GM23248 (cell line): ENCODE results near the gene RPS5. TPM values are rescaled to one million over a fixed set of nuclear protein-coding genes. Genes with fewer than 3 reads are reported as not detected.

Experiments
- DNase-seq: peaks from one replicate; pipeline ENCODE4 v3.0.0-alpha.2; 2015
- H2AFZ ChIP-seq: fragments of 200-600 bp; sonication (generic); 2 replicates; pipeline ENCODE4 v1.6.1; 2016; ENCODE audit warnings: antibody characterized with exemption
- H3F3A ChIP-seq: fragments of 200-600 bp; sonication (generic); 2 replicates; pipeline ENCODE4 v1.6.1; 2016; ENCODE audit warnings: mild to moderate bottlenecking, antibody characterized with exemption, mixed run types; ENCODE audit not compliant: insufficient read depth
- H3K27ac ChIP-seq: fragments of 200-600 bp; sonication (generic); 2 replicates; pipeline ENCODE4 v1.5.1; 2016; ENCODE audit warnings: mild to moderate bottlenecking
- H3K27me3 ChIP-seq: fragments of 200-600 bp; sonication (generic); replicated peaks from 2 replicates; pipeline ENCODE4 v1.6.1; 2016; ENCODE audit warnings: mild to moderate bottlenecking; ENCODE audit not compliant: insufficient read depth
- H3K36me3 ChIP-seq: fragments of 200-600 bp; sonication (generic); 2 replicates; pipeline ENCODE4 v1.6.1; 2016; ENCODE audit warnings: low read depth, mild to moderate bottlenecking
- H3K4me1 ChIP-seq: fragments of 200-600 bp; sonication (generic); 2 replicates; pipeline ENCODE4 v1.6.1; 2016; ENCODE audit warnings: mild to moderate bottlenecking; ENCODE audit not compliant: insufficient read depth
- H3K4me2 ChIP-seq: fragments of 200-600 bp; sonication (generic); one replicate; pipeline ENCODE4 v1.6.1; 2016; ENCODE audit warnings: mild to moderate bottlenecking; ENCODE audit not compliant: unreplicated experiment
- H3K4me3 ChIP-seq: fragments of 200-600 bp; sonication (generic); 2 replicates; pipeline ENCODE4 v1.5.1; 2016; ENCODE audit warnings: mild to moderate bottlenecking
- H3K79me2 ChIP-seq: fragments of 200-600 bp; sonication (generic); 2 replicates; pipeline ENCODE4 v1.6.1; 2016; ENCODE audit warnings: mild to moderate bottlenecking; ENCODE audit not compliant: insufficient read depth
- H3K9ac ChIP-seq: fragments of 200-600 bp; sonication (generic); 2 replicates; pipeline ENCODE4 v1.6.1; 2016; ENCODE audit warnings: mild to moderate bottlenecking
- H3K9me2 ChIP-seq: fragments of 200-600 bp; sonication (generic); 2 replicates; pipeline ENCODE4 v1.6.1; 2016; ENCODE audit warnings: mixed run types, mild to moderate bottlenecking, moderate library complexity; ENCODE audit not compliant: insufficient read depth
- H3K9me3 ChIP-seq: fragments of 200-600 bp; sonication (generic); one replicate; pipeline ENCODE4 v1.6.1; 2017; ENCODE audit warnings: low read depth
- H4K20me1 ChIP-seq: fragments of 200-600 bp; sonication (generic); 2 replicates; pipeline ENCODE4 v1.6.0; 2016; ENCODE audit not compliant: insufficient read depth
- EZH2 ChIP-seq: fragments of 200-600 bp; sonication (generic); IDR thresholded peaks from 2 replicates; pipeline ENCODE4 v1.6.1; 2018; ENCODE audit warnings: antibody characterized with exemption, mild to moderate bottlenecking; ENCODE audit not compliant: insufficient read depth, poor library complexity, severe bottlenecking
- EZH2phosphoT487 ChIP-seq: fragments of 200-600 bp; sonication (generic); IDR thresholded peaks from 2 replicates; pipeline ENCODE4 v1.6.1; 2018; ENCODE audit warnings: antibody characterized with exemption, moderate library complexity, mild to moderate bottlenecking, low read depth; ENCODE audit not compliant: insufficient read depth
- whole genome bisulfite sequencing, 2 experiments: methylation state at CpG; one replicate each; pipeline ENCODE4 v1.1.6; 2015 to 2017; ENCODE audit warnings: low lambda C conversion rate in 2 of 2, low coverage in 1 of 2; ENCODE audit errors: missing lambda C conversion rate in 2 of 2; 5-methylcytosine and 5-hydroxymethylcytosine counted together
- in situ Hi-C: fragments of 300-500 bp; cut with MboI; formaldehyde crosslinking; loops from 2 replicates; pipeline ENCODE4 v1.15.0; 2020
- polyA plus RNA-seq: library from polyadenylated mRNA; unstranded; fragments of >200 nt; fragmentation: Nextera tagmentation; extraction: Ambion mirVana; gene quantifications from 2 replicates; pipeline ENCODE4 v1.2.1, GENCODE V29; 2016
- total RNA-seq: library from RNA; depleted of rRNA; stranded (reverse); fragments of >200 nt; shearing (Covaris generic); gene quantifications from 2 replicates; pipeline ENCODE4 v1.2.3, GENCODE V29; 2014

Gene RPS5
- total and polyA plus RNA-seq, 2 experiments from 2014 or later: 561 to 1,366 TPM

DNA sequence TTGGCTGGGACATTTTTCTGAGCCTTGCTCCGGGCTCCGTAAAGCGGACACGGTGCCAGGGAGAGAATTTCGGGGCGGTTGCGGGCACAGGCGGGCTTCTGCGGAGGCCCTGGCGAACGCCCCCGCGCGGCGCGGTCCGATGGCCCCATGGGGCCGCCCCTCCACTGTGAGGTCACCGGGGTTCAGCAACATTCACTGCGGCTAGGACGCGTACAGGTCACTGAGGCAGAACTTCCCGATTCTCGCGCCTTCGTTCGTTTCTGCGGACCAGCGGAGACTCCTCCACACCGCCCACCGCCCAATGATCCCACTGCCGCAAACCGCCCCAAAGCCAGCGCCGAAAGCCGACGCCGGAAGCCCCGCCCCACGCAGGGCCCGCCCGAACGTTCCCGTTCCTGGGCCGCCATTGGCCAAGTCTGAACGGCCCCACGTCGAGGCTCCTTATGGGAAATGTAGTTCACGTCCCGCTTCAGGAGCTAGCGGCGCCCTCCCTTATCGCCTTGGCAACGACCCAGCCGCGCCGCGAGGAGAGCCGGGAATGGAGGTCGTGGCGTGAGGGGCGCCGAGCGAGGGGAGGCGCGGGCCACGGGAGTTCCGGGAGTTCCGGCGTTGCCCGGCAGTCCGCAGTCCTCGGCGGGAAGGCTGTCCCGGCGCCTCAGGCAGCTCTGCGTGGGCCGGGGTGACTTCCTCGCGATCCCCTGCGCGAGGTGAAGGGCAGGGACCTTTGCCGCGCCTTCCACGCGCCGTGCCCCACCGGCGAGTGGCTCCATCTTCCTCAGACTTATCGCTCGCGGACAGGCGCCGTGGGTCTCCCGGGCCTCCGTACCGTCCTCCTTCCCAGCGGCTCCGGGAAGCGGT is 21.3 kb downstream of the RPS5 start, which contains the start of gene ZNF584:
Gene ZNF584, plus strand, starts transcription at position 498 of the 858 bp plus-strand sequence. CDS start 499 bp downstream, outside the sequence.
- Histone ChIP-seq H3K4me2 (peak within 1 kb of the TSS; percentile 93), H3K36me3 (no peaks in the 10 kb centered on the region), H3K79me2 (peaks cover 61% of the 10 kb centered on the region), H3F3A (no peaks in the 10 kb centered on the region), H3K4me1 (0 out of 2 replicates have a peak, but pooled peaks cover 11% of the 10 kb centered on the region), H3K4me3 (peak within 1 kb of the TSS; percentile 91), H3K9ac (peak within 1 kb of the TSS; percentile 92), H3K27ac (peak within 1 kb of the TSS; percentile 59), H3K9me2 (no peaks in the 10 kb centered on the region), H2AFZ (peak within 1 kb of the TSS; percentile 84), H3K9me3 (no peaks in the 10 kb centered on the region), H3K27me3 (no peaks in the 10 kb centered on the region), H4K20me1 (no peaks in the 10 kb centered on the region)
- in situ Hi-C loops: no loop called here
- TF ChIP-seq EZH2phosphoT487 (no peak), EZH2 (no peak)
- peak; percentile 97 for DNase-seq
- WGBS, 2 experiments: 0 to 1% methylated on average over 72 to 95 of the region's 100 CpGs

DNA sequence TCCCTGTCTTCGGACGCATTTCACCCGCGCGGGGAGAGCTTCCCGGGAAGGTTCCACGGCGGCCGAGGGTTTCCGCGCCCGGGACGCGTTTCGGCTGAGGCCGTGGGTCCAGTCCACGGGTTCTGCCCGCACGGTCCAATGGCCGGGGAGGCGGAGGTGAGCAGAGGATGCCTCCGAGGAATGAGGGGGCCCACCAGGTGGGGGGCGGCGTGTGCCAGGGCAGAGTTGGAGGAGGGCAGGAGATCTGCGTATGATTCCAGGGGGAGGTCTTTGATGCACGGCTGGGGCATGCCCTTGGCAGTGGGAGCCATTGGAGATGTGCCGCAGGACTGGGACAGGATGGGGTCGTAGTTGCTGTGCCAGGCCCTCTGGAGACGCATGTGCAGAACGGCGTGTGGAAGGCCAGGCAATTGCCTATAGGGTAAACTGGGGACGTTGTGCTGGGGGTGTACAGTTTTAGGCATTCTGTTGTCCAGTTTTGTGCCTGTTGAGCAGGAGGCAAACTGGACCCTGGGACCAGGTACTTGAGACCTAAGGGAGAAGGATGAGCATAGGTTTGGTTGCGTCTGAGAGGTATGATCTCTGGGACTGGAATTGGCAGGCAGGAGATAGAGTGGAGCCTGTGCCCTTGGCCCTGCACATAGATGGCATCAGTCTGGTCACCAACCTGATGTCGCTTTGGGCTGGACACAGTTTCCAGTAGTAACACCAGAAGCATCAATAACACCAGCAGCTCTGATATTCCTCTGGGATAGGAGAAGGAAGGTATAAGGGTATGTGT is 22.1 kb downstream of the RPS5 start:
- H3K9me2 ChIP-seq: no peaks in the 10 kb centered on the region
- H3F3A ChIP-seq: no peaks in the 10 kb centered on the region
- no peaks in the 10 kb centered on the region for H3K27me3 ChIP-seq
- no peaks in the 10 kb centered on the region for H4K20me1 ChIP-seq
- H3K9ac ChIP-seq: peak overlapping the region; percentile 92
- in situ Hi-C loops: no loop called here
- H3K27ac ChIP-seq: peak overlapping the region; percentile 59
- peaks cover 69% of the 10 kb centered on the region for H3K79me2 ChIP-seq
- H3K9me3 ChIP-seq: no peaks in the 10 kb centered on the region
- no peak for TF ChIP-seq EZH2phosphoT487
- TF ChIP-seq EZH2: no peak
- 2 to 3% methylated on average over 34 of the region's 34 CpGs for WGBS, 2 experiments
- H3K4me3 ChIP-seq: peak overlapping the region; percentile 91
- H3K4me1 ChIP-seq: 0 out of 2 replicates have a peak, but pooled peaks cover 11% of the 10 kb centered on the region
- peak overlapping the region; percentile 93 for H3K4me2 ChIP-seq
- no peaks in the 10 kb centered on the region for H3K36me3 ChIP-seq
- DNase-seq: peak; percentile 67
- H2AFZ ChIP-seq: peak overlapping the region; percentile 84

- TF ChIP-seq EZH2phosphoT487 (no peak), EZH2 (no peak)
- H3F3A ChIP-seq: no peaks in the 10 kb centered on the region
Observed at GRCh38 chr19:58416604-58417003, 29.5 kb downstream of the RPS5 start.

DNA sequence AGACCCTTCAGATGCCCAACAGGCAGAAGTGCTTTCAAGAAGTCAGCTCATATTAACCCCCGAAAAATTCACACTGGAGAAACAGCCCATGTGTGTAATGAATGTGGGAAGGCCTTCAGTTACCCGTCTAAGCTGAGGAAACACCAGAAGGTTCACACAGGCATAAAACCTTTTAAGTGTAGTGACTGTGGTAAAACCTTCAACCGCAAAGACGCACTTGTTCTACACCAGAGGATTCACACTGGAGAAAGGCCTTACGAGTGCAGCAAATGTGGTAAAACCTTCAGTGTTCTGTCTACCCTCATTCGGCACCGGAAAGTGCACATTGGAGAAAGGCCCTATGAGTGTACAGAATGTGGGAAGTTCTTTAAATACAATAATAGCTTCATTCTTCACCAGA is 30.0 kb downstream of the RPS5 start:
- Histone ChIP-seq H3F3A (no peaks in the 10 kb centered on the region), H3K9me3 (no peaks in the 10 kb centered on the region), H3K4me3 (no peak overlapping the region), H3K4me2 (no peak overlapping the region), H3K36me3 (peaks cover 37% of the 10 kb centered on the region), H3K27me3 (no peaks in the 10 kb centered on the region), H3K79me2 (peaks cover 48% of the 10 kb centered on the region), H4K20me1 (no peaks in the 10 kb centered on the region), H3K9ac (no peak overlapping the region), H2AFZ (no peak overlapping the region), H3K27ac (no peak overlapping the region), H3K4me1 (no peaks in the 10 kb centered on the region), H3K9me2 (no peaks in the 10 kb centered on the region)
- no peak for TF ChIP-seq EZH2
- TF ChIP-seq EZH2phosphoT487: no peak
- DNase-seq: no peak
- in situ Hi-C loops: no loop called here
- 94 to 97% methylated on average over 7 of the region's 7 CpGs for WGBS, 2 experiments

More at GRCh38 chr19:58416604-58417003, 29.5 kb downstream of the RPS5 start:
- H3K9me2 ChIP-seq: no peaks in the 10 kb centered on the region
- H3K36me3 ChIP-seq: peaks cover 37% of the 10 kb centered on the region
- no peak overlapping the region for H3K27ac ChIP-seq
- no peak overlapping the region for H3K4me3 ChIP-seq
- H4K20me1 ChIP-seq: no peaks in the 10 kb centered on the region
- H2AFZ ChIP-seq: no peak overlapping the region
- no peak overlapping the region for H3K4me2 ChIP-seq
- H3K79me2 ChIP-seq: peaks cover 52% of the 10 kb centered on the region
- no peak for DNase-seq
- 98 to 100% methylated on average over 5 of the region's 5 CpGs for WGBS, 2 experiments
- in situ Hi-C loops: no loop called here
- no peak overlapping the region for H3K9ac ChIP-seq
- no peaks in the 10 kb centered on the region for H3K4me1 ChIP-seq
- H3K9me3 ChIP-seq: no peaks in the 10 kb centered on the region
- H3K27me3 ChIP-seq: no peaks in the 10 kb centered on the region
